Measurements from ENCODE around the gene LIX1L.

- TF ChIP-seq POLR2A (IDR thresholded peaks at IDR 0.05; ENCODE audit: low read length) (no peak), CEBPB (IDR thresholded peaks at IDR 0.05) (no peak)
Observed at GRCh38 chr1:145942405-145942804, 15.4 kb downstream of the LIX1L start.

Measured in A549 (cell line).